Eye (tissue), 1 donor: ENCODE results near the gene METTL6.
"Not testable (repeated sequence)": the region's sequence is repeated elsewhere in the genome, so short reads cannot be mapped to it uniquely, and the experiment has no call there.

Experiments used
- DNase-seq: peaks from one replicate; pipeline ENCODE4 v3.0.0-alpha.2; 2015

Gene METTL6

GRCh38 chr3:15401936-15402335 lies 25.4 kb downstream of the METTL6 start:
- DNase-seq: no peak

- no peak for DNase-seq
These were observed 27.4 kb downstream of the METTL6 start for GRCh38 chr3:15399970-15400369.

GRCh38 chr3:15398731-15399133 lies 28.6 kb downstream of the METTL6 start:
- peak; percentile 10 for DNase-seq

GRCh38 chr3:15393252-15393651 lies 34.1 kb downstream of the METTL6 start:
- not testable (repeated sequence) for DNase-seq

- DNase-seq: no peak
These were observed 36.3 kb downstream of the METTL6 start for GRCh38 chr3:15391007-15391406.

- no peak for DNase-seq
These were observed 36.9 kb downstream of the METTL6 start for GRCh38 chr3:15390460-15390859.

- DNase-seq: not testable (repeated sequence)
These were observed 39.0 kb downstream of the METTL6 start for GRCh38 chr3:15388335-15388734.

GRCh38 chr3:15387735-15388134 lies 39.6 kb downstream of the METTL6 start:
- no peak for DNase-seq

- DNase-seq: no peak
These were observed 40.2 kb downstream of the METTL6 start for GRCh38 chr3:15387171-15387581.

GRCh38 chr3:15386654-15386955 lies 40.7 kb downstream of the METTL6 start:
- not testable (repeated sequence) for DNase-seq

- no peak for DNase-seq
These were observed 41.3 kb downstream of the METTL6 start for GRCh38 chr3:15385901-15386653.

- DNase-seq: not testable (repeated sequence)
These were observed 42.1 kb downstream of the METTL6 start for GRCh38 chr3:15385238-15385695.

GRCh38 chr3:15384510-15385237 lies 42.7 kb downstream of the METTL6 start:
- DNase-seq: no peak

GRCh38 chr3:15382405-15382923 lies 44.9 kb downstream of the METTL6 start:
- DNase-seq: peak; percentile 25

GRCh38 chr3:15380980-15381890 lies 46.1 kb downstream of the METTL6 start:
- DNase-seq: no peak

- DNase-seq: peak; percentile 98
These were observed 49.2 kb downstream of the METTL6 start for GRCh38 chr3:15377961-15378791.

- DNase-seq: no peak
These were observed 51.8 kb downstream of the METTL6 start for GRCh38 chr3:15375461-15376000.

GRCh38 chr3:15372918-15373317 lies 54.4 kb downstream of the METTL6 start:
- DNase-seq: no peak

GRCh38 chr3:15368561-15369135 lies 58.7 kb downstream of the METTL6 start:
- DNase-seq: no peak

GRCh38 chr3:15367059-15367458 lies 60.3 kb downstream of the METTL6 start:
- no peak for DNase-seq

- DNase-seq: not testable (repeated sequence)
These were observed 63.3 kb downstream of the METTL6 start for GRCh38 chr3:15364078-15364477.
